GM21737 (cell line): ENCODE results near the gene WDR87.
"Not testable (repeated sequence)": the region's sequence is repeated elsewhere in the genome, so short reads cannot be mapped to it uniquely, and the experiment has no call there.

ENCODE experiments used
- ATAC-seq: cut with Tn5 transposase; IDR thresholded peaks from one replicate; pipeline ENCODE4 v1.9.1; 2021; ENCODE audit warnings: mild to moderate bottlenecking, moderate library complexity; ENCODE audit not compliant: unreplicated experiment

Gene WDR87

GRCh38 chr19:37931881-37932655 lies 25.7 kb upstream of the WDR87 start:
- peak; percentile 40 for ATAC-seq

DNA sequence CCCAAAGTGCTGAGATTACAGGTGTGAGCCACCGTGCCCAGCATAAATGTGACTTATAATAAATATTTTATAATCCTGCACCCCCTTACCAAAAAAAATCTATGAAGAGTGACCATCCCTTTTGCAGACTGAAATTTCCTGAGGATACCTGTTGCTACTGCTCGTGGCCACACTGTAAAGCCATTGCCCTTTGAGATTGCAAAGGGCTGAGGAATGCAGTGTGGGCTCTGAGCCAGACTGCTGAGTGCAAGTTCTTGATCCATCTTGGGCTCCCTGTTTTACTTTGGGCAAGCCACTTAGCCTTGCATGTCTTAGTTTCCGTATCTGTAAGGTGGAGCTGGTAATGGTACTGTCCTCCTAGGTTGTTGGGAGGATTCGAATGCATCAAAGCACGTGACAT lies 24.0 kb upstream of the WDR87 start:
- ATAC-seq, result no peak

DNA sequence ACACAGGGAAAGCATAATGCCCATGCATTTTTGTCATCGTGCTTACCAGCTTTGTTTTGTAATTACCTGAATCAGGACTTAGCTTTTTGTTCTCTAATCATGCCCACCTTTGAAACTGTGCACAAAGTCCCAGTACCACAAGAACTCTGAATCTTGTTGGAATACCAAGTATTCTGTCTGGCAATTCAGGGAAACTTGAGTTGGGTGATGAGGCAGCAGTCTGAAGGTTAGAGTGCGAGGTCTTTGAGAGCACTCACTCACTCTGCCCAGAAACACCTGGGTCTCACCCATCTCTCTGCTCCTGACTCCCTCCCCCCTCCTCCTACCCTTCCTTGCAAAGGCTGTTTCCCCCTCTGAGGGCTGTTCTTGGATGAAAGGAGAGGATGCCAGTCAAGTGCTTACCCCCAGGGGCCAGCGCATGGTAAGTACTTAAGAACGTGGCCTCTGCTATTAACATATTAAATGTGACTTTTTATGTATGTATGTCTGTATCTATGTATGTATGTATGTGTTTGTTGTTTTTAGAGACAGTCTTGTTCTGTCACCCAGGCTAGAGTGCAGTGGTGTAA lies 23.0 kb upstream of the WDR87 start:
- no peak for ATAC-seq

DNA sequence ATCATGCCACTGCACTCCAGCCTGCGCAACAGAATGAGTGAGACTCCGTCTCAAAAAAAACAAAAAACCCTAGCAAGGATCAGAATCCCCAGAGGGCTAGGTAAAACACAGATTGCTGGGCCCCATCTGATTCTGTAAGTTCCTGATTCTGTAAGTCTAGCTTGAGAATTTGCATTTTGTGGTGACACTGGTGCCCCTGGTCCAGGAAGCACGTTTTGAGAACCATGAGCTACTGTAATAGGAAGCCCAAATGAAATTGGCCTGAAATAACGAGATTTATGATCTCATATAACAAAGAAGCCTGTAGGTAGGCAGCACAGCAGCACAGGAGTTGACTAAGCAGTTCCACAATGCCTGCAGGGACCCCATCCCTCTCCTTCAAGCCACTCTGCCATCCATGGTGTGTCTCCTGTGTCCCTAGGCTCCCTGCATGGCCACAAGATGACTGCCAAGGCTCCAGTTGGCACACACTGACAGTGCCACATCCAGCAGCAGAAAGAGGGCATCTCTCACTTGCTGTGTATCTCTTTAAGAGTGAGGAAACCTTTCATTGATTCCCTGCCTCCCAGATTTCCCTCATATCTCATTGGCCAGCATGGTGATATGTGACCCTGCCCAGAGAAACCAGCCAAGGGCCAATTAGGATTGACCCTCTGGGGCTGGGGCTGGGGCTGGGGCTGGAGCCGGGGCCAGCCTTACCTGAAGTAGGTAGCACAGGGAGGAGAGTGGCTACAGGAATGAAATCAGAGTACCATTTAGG lies 22.3 kb upstream of the WDR87 start:
- ATAC-seq, result peak; percentile 59

DNA sequence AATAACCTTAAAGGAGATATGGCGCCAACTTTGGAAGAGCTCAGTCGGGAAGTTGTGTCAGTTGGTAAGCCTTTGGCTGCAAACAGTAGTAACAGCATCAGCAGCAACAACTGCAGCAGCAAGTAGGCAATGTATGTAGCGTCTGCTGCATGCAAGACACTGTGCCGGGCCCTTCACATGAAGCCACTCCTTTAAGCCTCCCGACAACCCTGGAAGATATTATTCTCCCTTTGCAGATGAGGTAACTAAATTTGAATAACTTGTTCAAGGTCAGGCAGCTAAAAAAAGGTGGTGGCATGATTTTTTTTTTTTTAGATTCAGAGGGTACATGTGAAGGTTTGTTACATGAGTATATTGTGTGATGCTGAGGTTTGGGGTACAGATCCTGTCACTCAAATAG lies 20.3 kb upstream of the WDR87 start:
- no peak for ATAC-seq

DNA sequence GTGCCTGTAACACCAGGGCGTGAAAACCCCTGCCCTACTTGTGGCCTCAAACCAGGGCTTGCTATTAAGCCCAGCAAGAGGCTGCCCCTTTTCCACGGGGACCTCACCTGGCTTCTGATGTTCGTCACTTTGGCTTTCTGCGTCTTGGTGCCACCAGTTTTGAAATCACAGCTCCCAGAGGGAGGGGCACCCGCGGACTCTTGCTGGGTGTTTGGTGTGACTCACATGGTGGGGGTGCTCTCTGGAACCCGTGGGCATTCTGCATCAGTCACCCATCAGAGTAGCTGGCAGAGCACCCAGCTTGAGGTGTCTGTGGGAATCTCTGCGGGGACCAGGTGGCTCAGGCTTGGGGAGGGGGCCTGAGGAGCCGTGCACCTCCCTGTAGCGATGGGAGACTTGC lies 19.9 kb upstream of the WDR87 start:
- no peak for ATAC-seq

- no peak for ATAC-seq
These were observed 18.8 kb upstream of the WDR87 start for GRCh38 chr19:37925212-37925611.

DNA sequence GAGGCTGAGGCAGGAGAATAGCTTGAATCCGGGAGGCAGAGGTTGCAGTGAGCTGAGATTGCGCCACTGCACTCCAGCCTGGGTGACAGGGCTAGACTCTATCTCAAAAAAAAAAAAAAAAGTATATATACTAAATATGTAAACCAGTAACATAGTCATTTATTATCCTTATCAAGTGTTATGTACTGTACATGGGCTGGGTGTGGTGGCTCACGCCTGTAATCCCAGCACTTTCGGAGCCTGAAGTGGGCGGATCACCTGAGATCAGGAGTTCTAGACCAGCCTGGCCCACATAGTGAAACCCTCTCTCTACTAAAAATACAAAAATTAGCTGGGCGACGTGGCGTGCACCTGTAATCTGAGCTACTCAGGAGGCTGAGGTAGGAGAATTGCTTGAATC lies 18.2 kb upstream of the WDR87 start:
- not testable (repeated sequence) for ATAC-seq

DNA sequence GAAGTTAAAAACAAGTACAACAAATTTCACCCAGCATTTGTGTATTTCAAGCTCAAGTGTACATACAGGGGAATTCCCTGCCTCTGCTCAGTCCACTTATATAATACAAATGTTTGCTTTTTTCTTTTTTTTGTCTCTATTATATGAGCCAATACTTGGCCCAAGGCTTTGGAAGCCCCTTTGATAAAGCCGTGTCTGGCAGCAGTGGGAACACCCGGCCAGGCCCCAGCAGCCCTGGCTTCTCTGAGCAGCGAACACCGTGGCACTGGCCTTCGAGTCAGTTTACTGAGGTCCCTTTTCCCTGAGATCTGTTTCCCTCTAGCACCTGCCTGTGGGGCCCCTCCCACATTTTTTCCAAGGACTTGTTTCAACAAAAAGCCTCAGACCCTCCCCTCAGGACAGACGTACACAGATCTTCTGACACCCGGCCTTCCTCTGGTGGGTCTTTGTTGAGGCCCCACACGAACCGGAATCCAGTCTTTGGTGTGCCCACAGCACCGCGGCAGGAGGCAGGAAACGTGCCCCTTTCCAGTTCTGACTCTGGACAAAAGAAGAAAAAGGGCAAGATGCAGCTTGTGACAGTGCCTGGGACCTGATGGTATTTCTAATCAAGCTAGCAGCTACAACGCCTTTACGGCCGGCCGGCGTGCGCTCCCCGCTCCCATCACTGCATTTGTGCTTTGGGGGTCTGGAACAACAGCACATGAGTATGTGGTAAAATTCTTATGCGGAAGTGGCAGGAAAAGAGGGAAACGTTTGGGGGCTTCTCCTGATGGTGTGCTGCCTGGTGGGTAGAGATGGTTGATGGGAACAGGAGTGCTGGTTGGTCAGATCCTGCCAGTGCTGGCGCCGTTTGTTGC lies 14.4 kb upstream of the WDR87 start:
- ATAC-seq, result no peak

DNA sequence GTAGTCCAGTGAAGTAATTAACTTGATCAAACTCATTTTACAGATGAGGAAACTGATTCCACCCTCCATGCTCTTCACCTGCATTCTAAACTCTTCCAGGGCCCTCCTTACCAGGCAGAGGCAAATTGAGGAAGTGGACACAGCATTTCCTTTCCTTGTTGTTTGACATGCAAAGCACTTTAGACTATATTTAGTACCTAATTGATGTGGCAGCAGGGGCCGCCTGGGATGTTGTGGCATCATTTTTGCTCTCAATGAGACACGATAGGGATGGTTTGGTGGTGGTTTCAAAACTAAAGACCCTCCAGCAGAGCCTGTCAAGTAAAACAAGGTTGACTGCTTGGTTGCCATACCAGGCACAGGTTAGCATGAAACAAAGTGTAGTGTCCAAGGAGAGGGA lies 8.5 kb upstream of the WDR87 start:
- ATAC-seq, result no peak

- ATAC-seq, result no peak
These were observed 3.3 kb upstream of the WDR87 start for GRCh38 chr19:37909661-37910199.

DNA sequence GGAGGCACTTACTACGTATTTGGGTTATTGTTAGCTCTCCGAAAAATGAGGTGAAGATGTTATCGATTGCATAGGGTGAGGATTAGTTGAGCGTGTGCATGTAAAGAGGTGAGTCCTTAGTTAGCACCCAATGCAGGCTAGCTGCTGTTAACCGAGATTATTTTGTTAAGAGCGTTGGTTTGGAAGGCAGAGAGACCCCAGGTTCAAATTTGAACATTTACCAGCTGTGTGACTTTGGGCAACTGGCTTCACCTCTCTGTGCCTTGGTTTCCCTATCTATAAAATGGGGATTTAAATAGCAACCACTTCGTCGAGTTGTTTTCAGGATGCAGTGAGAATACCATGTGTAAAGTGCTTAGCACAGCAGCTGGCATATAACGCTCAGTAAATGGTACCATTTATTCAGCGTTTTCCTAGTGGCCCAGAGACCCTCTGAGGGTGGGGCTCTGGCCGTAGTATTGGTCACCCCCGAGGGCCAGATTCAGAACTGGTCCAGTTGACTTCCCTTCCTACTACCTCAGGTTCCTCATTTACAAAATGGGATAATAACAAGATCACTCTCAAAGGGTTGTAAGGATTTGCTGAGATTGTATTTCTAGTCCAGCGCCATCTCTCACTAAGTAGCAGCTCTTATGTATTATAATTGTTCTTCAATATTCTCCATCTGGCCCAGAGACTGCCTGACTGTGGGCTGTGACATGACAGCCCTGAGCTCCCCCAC lies 1.5 kb upstream of the WDR87 start:
- no peak for ATAC-seq

DNA sequence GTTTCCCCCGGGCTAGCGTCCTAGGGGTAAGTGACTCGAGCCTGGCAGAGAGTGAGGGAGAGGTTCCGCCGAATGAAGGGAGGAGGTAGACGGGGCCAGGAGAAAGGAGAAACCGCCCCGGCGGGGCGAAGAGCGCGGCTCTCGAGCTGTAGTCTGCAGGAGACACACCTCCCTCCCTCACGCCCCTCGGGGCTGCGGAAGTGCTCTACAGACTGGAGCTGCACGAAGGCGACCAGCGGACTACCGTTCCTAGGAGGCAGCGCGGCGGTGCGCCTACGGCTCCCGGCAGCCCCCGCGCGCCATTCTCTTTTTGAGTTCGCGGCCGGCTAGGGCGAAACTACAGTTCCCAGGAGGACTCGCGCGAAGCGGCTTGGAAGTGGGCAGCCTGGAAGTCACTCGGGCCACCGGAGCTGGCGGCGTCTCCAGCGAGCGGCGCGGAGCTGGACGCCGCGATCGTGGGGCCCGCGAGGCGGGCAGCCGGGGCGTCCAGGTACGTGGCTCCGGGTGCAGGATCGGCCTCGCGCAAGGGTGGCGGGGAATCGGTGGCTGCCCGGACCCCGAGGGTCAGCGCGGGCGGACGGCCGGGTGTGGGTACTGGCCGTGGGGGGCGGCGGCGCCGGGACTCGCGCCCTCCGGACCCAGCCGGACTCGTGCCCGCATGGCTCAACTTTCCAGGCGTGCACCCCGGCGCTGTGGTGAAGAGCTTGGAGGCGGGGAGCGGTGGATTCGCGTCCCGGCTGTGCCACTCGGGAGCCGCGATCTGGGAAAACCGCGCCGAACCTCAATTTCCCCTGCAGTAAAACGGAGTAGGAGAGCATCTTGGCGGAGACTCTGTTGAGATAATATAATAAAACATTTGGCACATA lies 708 bp upstream of the WDR87 start, which contains the start of gene SIPA1L3:
SIPA1L3 (plus strand) TSS at position 340 of the 866 bp plus-strand sequence. CDS start 174,358 bp downstream, outside the sequence.
- ATAC-seq, result peak; percentile 75

DNA sequence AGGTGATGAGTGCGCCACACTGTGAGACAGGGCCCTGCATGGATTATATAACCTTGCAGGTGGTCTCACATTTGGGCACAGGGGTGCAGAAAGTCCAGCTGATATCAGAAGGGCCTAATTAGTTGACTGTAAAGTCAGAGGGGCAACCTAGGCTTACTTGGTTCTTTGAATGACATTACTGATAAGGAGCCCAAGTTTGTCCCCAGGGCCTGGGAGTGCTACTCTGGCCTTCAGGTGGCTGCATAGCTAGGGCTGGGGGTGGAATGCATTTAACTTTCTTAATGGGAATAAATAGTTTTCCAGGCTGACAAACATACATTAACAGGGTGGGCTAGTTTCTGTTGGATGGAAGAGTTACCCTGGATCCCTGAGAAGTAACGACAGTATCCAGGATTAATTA lies 3.3 kb downstream of the WDR87 start:
- ATAC-seq, result no peak

DNA sequence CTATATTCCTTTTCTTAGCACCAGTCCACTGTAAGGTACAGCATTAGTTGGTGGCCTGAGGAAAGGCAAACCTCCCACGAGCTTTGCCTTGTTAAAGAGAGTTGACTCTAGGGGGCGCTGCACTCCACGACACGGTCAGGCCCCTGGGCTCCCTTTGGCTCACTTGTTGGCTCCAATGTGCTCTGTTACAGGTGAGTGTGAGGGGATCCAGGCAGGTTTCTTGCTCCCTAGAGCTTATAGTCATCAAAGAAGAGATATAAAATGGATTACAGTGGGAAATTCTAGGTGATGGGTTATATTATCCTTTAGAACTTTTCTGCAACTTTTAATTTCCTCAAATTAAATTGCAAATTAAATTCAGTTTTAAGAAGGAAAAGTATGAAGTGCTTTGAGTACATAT lies 3.7 kb downstream of the WDR87 start:
- no peak for ATAC-seq

- ATAC-seq, result no peak
These were observed 6.4 kb downstream of the WDR87 start for GRCh38 chr19:37899966-37900365.

DNA sequence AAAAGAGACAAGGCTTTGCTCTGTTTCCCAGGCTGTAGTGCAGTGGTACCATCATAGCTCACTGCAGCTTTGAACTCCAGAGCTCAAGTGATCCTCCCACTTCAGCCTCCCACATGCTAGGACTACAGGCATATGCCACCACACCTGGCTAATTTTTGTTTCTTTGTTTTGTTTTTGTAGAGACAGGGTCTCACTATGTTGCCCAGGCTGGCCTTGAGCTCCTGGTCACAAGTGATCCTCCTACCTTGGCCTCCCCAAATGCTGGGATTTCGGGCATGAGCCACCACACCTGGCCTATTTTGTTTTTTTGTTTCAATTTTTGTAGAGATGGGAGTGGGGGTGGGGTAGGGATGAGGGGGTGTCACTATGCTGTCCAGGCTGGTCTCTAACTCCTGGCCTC lies 6.9 kb downstream of the WDR87 start:
- ATAC-seq, result no peak

DNA sequence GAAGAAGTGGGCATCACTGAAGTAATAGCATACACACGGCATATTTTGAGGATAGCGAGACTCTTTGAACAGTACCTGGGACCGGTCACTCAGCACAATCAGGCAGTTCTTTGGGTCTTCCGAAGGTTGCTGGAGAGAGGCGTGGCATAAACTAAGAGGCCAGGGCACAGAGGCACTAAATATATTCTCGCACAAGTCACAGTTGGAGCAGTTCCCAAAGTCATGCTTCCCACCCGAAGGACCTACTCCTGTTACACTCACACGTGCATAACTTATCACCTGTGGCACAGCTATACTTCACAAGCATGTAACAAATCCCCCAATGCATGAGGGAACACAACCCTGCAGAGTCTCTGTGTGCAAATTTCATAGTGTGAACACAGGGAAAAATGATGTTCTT lies 10.2 kb downstream of the WDR87 start:
- no peak for ATAC-seq
